NCI-H1436 (cell line): ENCODE results near the gene ELOB.

Source experiments
- DNase-seq: peaks from one replicate; lab custom pipeline; 2025; lab: John Stamatoyannopoulos, UW

Gene ELOB

GRCh38 chr16:2810651-2811050 is 33.6 kb upstream of the ELOB start:
- no peak for DNase-seq

DNA sequence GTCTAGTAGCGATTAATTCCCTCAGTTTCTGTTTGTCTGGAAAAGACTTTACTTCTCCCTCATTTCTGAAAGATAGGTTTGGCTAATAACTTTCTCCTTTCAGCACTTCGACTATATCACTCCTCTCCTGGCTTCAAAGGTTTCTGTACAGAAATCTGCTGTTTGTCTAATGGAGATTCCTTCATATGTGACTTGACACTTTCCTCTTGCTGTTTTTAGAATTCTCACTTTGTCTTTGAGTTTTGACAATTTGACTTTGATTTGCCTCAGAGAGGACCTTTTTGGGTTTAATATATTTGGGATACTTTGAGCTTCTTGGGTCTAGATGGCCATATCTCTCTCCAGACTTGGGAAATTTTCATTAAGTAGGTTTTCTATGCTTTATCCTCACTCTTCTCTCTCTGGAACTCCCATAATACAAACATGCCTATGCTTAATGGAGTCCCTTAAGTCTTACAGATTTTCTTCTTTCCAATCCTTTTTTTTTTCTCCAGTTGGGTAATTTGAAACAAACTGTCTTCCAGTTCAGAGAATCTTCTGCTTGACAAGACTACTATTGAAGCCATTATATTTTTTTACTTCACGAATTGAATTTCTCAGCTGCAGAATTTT is 32.2 kb upstream of the ELOB start:
- DNase-seq = no peak

DNA sequence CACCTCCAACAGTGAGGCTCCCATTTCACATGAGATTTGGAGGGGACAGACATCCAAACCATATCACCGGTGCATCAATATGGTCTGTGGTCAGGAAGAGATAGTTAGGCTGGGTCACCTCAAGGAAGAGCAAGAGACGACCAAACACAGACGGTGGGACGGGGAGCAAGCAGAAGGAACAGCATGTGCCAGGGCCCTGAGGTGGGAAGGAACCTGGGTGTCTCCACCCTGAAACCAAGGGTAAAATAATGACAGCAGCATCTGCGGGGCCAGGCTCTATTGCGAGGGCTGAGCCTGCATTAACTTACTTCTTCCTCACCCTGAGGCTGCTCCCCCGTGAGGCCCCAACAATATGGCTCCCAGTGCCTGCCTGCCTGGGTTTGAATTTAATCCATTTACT is 31.1 kb upstream of the ELOB start:
- DNase-seq = no peak

DNA sequence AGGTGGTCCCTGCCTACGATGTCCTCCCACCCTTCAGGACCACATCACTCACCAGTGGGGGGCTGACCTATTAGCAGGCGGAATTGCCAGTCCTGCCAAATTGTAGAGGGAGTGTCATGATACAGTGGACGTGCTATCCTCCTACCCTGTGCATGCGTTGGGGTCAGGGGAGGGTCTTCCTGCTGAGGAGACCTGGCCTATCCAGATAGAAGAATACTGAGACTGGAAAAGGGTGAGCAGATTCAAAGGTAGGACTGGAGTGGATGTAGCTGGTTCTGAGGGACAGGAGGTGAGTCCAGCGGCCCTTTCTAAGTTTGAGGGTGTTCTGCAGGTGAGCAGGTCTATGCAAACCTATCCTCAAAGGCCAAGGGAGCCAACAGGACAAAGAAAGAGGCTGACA is 29.2 kb upstream of the ELOB start:
- no peak for DNase-seq

GRCh38 chr16:2804728-2805127 is 27.6 kb upstream of the ELOB start:
- DNase-seq = no peak

GRCh38 chr16:2803545-2804195 is 26.6 kb upstream of the ELOB start:
- no peak for DNase-seq

- no peak for DNase-seq
Measured at GRCh38 chr16:2799859-2800226, 22.8 kb upstream of the ELOB start.

- DNase-seq = no peak
Measured at GRCh38 chr16:2799205-2799858, 22.3 kb upstream of the ELOB start.

DNA sequence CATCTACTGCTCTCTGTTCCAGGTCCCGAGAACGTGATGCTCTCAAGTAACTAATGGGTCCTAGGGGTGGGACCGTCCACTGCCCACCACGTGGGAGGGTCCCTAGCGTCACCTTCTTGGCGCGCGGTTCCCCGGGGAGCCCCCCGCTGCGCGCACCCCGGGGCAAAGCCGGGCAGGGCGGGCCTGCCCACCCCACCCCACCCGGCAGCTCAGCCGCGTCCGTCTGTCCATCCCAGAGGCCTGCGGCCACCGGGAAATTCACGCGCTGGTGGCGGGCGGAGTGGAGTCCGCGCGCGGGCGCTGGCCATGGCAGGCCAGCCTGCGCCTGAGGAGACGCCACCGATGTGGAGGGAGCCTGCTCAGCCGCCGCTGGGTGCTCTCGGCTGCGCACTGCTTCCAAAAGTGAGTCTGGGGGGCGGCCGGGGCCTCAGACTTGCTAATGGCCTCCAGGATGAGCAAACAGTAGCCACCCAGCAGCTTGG is 21.7 kb upstream of the ELOB start:
- no peak for DNase-seq

- no peak for DNase-seq
Measured at GRCh38 chr16:2795395-2796143, 18.5 kb upstream of the ELOB start.

GRCh38 chr16:2792940-2793339 is 15.9 kb upstream of the ELOB start:
- DNase-seq = no peak

- DNase-seq = no peak
Measured at GRCh38 chr16:2791174-2791573, 14.1 kb upstream of the ELOB start.

DNA sequence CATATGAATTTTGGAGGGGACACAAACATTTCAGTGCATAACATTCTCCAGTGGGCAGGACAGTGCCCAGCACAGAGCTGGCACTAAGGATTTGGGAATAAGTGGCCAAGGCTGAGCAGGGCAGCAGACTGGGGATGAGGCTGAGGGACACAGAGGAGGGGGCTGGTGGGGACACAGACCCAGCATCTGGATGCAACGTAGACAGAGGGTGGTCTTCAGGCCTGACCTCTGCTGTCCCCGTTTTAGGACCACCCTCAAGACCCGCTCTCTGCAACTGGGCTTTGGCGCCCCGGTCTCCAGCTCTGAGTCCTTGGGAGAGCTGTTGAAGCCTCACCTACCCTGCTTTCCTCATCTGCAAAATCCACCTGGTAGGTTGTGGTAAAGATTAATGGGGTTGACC is 13.6 kb upstream of the ELOB start:
- DNase-seq = no peak

DNA sequence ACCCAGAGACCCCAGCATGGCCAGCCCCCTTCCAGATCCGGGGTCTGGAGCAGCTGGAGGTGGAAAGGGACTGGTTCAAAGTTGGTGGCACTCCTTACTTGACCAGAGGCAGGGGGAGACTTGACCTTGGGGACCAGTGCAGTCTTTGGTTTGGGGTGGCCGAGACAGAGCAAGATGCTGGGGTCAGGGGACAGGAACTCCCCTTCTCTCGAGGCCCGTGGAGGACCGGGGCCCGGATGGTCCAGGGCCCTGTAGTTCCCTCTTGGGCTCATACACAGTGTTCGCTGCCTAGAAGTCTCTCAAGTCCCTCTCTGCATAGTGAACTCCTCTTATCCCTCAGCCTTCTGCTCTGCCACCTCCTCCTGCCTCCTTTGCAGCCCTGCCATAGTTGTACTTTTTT is 10.9 kb upstream of the ELOB start:
- DNase-seq = no peak

DNA sequence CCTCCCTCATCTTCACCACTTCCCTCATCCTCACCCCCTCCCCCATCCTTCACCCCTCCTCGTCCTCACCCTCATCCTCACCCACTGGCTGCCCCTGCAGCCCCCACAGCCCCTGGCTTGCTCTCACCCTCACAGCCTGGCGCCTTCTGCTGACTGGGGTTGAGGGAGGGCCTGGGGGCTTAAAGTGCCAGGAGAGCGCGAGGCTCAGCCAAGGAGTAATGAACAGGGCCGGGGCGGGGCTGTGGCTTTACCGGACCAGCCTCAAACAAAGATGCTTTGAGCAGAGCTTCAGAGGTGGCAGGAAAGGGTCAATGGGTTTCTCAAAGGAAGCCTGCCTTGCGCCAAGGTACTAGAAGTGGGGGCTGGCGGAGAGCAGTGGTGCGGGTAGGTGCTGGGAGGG is 10.3 kb upstream of the ELOB start, which contains the start of gene PRSS33:
PRSS33 (minus strand) TSS at position 155 of the 400 bp plus-strand sequence. CDS start 1,013 bp downstream, outside the sequence.
- no peak for DNase-seq

DNA sequence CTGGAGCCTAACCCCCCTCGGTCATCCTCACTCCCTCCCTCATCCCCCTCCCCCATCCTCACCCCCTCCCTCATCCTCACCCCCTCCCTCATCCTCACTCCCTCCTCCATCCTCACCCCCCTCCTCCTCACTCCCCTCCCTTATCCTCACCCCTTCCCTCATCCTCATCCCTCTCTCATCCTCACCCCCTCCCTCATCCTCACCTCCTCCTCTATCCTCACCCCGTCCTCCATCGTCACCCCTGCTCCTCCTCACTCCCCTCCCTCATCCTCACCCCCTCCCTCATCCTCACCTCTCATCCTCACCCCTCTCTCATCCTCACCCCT is 9.7 kb upstream of the ELOB start:
- DNase-seq = no peak

- no peak for DNase-seq
Measured at GRCh38 chr16:2786061-2786825, 9.2 kb upstream of the ELOB start.

GRCh38 chr16:2785101-2785991 is 8.3 kb upstream of the ELOB start:
- no peak for DNase-seq

DNA sequence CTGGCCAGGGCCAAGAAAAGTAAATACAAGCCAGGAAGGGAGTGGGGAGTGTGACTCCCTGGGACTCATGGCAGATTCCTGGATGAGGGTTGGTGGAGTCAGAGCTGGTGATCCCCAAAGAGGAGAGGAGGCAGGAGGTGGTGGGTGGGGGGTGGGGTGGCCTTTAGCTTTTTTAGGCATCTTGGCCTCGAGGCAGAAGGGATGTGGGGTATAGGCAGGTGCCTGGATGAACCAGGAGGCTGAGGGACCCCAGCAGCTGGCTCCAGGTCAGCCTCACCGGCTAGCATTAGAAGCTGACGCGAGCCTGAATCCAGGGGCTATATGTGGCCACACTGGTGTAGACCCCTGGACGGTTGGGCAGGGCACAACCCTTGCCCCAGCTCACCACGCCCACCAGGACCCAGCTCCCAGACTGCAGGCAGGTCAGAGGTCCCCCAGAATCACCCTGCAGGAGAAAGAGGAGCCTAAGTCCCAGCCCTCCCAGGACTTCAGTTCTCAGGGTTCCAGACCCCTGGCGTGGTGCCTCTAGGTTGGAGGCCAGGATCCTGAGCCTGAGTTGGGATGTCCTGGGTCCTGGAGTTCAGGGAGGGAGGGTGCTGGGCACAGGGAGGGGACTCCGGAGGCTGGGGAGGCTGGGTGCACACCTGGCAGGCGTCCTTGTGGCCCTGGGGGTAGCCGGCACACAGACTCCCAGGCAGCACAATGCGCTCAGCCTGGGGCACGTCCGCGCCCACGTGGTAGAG is 7.4 kb upstream of the ELOB start:
- DNase-seq = no peak
